Liver (tissue), 9 donors: ENCODE results near the gene MAP3K13. TPM values are rescaled to one million over a fixed set of nuclear protein-coding genes. Genes with fewer than 3 reads are reported as not detected.

Experiments used
- DNase-seq: peaks from one replicate; pipeline ENCODE4 v3.0.0-alpha.2; 2017; ENCODE audit warnings: low spot score
- H3K27ac ChIP-seq, 2 donors: one replicate each; pipeline ENCODE4 v1.7.0; 2013; ENCODE audit warnings: inconsistent platforms in 2 of 2, low read length in 2 of 2, control low read depth in 1 of 2, low read depth in 1 of 2, mild to moderate bottlenecking in 1 of 2
- H3K27me3 ChIP-seq, 4 donors: one replicate each; pipeline versions ENCODE4 v1.6.1 to v1.7.0; 2013; ENCODE audit warnings: low read length in 3 of 4, inconsistent platforms in 1 of 4, mild to moderate bottlenecking in 1 of 4, moderate library complexity in 1 of 4; ENCODE audit not compliant: control insufficient read depth in 4 of 4, insufficient read depth in 4 of 4
- H3K36me3 ChIP-seq, 4 donors: one replicate each; pipeline versions ENCODE4 v1.6.1 to v1.7.0; 2013; ENCODE audit warnings: low read length in 3 of 4, mild to moderate bottlenecking in 3 of 4, low read depth in 1 of 4, moderate library complexity in 1 of 4; ENCODE audit not compliant: control insufficient read depth in 4 of 4, insufficient read depth in 3 of 4
- H3K4me1 ChIP-seq, 4 donors: one replicate each; pipeline versions ENCODE4 v1.6.1 to v1.7.0; 2013; ENCODE audit warnings: low read length in 3 of 4, mild to moderate bottlenecking in 3 of 4, moderate library complexity in 1 of 4; ENCODE audit not compliant: control insufficient read depth in 4 of 4, insufficient read depth in 4 of 4
- H3K4me3 ChIP-seq, 3 donors: one replicate each; pipeline versions ENCODE4 v1.6.1 to v1.7.0; 2013; ENCODE audit warnings: low read length in 3 of 3, control low read depth in 1 of 3, low read depth in 1 of 3, mild to moderate bottlenecking in 1 of 3
- H3K9ac ChIP-seq, 2 donors: one replicate each; pipeline ENCODE4 v1.7.0; 2013; ENCODE audit warnings: low read length in 2 of 2, mild to moderate bottlenecking in 2 of 2, moderate library complexity in 2 of 2, control low read depth in 1 of 2, low read depth in 1 of 2
- H3K9me3 ChIP-seq, 4 donors: one replicate each; pipeline versions ENCODE4 v1.6.1 to v1.7.0; 2013; ENCODE audit warnings: low read length in 3 of 4; ENCODE audit not compliant: control insufficient read depth in 4 of 4
- CTCF ChIP-seq: fragments of 150-350 bp; IDR thresholded peaks from 2 replicates; pipeline ENCODE4 v1.5.1; 2017; ENCODE audit warnings: improper control_type of control experiment, low read depth, low read length; ENCODE audit not compliant: missing input control
- EGR1 ChIP-seq, 2 donors: IDR thresholded peaks; 2 replicates each; pipeline ENCODE4 v1.6.1; 2016 to 2018; ENCODE audit warnings: antibody characterized with exemption in 2 of 2, low read depth in 2 of 2
- FOXA1 ChIP-seq: IDR thresholded peaks from 2 replicates; pipeline ENCODE4 v1.6.1; 2016; ENCODE audit warnings: antibody characterized with exemption
- FOXA2 ChIP-seq: IDR thresholded peaks from 2 replicates; pipeline ENCODE4 v1.6.1; 2016; ENCODE audit warnings: antibody characterized with exemption
- GABPA ChIP-seq, 2 donors: IDR thresholded peaks in 1 of 2; conservative IDR thresholded peaks in 1 of 2; 2 replicates each; pipeline ENCODE4 v1.6.1; 2016; ENCODE audit warnings: antibody characterized with exemption in 2 of 2, mild to moderate bottlenecking in 1 of 2, moderate library complexity in 1 of 2
- HNF4A ChIP-seq, 2 donors: conservative IDR thresholded peaks; 2 replicates each; pipeline ENCODE4 v1.6.1; 2016; ENCODE audit warnings: antibody characterized with exemption in 2 of 2, mild to moderate bottlenecking in 2 of 2
- HNF4G ChIP-seq: IDR thresholded peaks from 2 replicates; pipeline ENCODE4 v1.6.1; 2016; ENCODE audit warnings: antibody characterized with exemption
- JUND ChIP-seq, 2 donors: IDR thresholded peaks; 2 replicates each; pipeline ENCODE4 v1.6.1; 2016; ENCODE audit warnings: antibody characterized with exemption in 2 of 2
- NR2F2 ChIP-seq: IDR thresholded peaks from 2 replicates; pipeline ENCODE4 v1.6.1; 2016; ENCODE audit warnings: antibody characterized with exemption
- RAD21 ChIP-seq, 2 donors: IDR thresholded peaks; 2 replicates each; pipeline ENCODE4 v1.6.1; 2016; ENCODE audit warnings: antibody characterized with exemption in 2 of 2, mild to moderate bottlenecking in 2 of 2
- RXRA ChIP-seq, 2 donors: IDR thresholded peaks; 2 replicates each; pipeline ENCODE4 v1.6.1; 2017 to 2018; ENCODE audit warnings: antibody characterized with exemption in 2 of 2, mild to moderate bottlenecking in 1 of 2
- SP1 ChIP-seq: IDR thresholded peaks from 2 replicates; pipeline ENCODE4 v1.6.1; 2018; ENCODE audit warnings: antibody characterized with exemption, mild to moderate bottlenecking
- TAF1 ChIP-seq: conservative IDR thresholded peaks from 2 replicates; pipeline ENCODE4 v1.6.1; 2016; ENCODE audit warnings: antibody characterized with exemption, mild to moderate bottlenecking
- YY1 ChIP-seq: IDR thresholded peaks from 2 replicates; pipeline ENCODE4 v1.6.1; 2016; ENCODE audit warnings: antibody characterized with exemption, mild to moderate bottlenecking
- ZBTB33 ChIP-seq: IDR thresholded peaks from 2 replicates; pipeline ENCODE4 v1.6.1; 2016; ENCODE audit warnings: antibody characterized with exemption
- WGBS: extraction: QIAGEN DNeasy Blood & Tissue Kit; methylation state at CpG from one replicate; pipeline ENCODE4 v1.1.7; 2013; 5-methylcytosine and 5-hydroxymethylcytosine counted together
- polyA plus RNA-seq, 2 donors: library from polyadenylated mRNA; stranded (reverse) in 1 of 2; unstranded in 1 of 2; fragments of 200-250 nt in 1 of 2; fragments of >200 nt in 1 of 2; fragmentation: Nextera tagmentation in 1 of 2; extraction: Ambion mirVana in 1 of 2; gene quantifications; one replicate each; pipeline versions ENCODE4 v1.2.1 to v1.2.3, GENCODE V29; 2013 to 2015
- total RNA-seq, 2 donors: library from RNA; depleted of rRNA; stranded (reverse); fragments of >200 nt; gene quantifications; one replicate each; pipeline ENCODE4 v1.2.3, GENCODE V29; 2014
- TF ChIP-seq, protein P1 (sequence below): IDR thresholded peaks from 2 replicates; pipeline ENCODE4 v1.6.1; 2016; ENCODE audit warnings: antibody characterized with exemption, mild to moderate bottlenecking
- TF ChIP-seq, protein P2 (sequence below): IDR thresholded peaks from 2 replicates; pipeline ENCODE4 v1.6.1; 2016; ENCODE audit warnings: antibody characterized with exemption
- TF ChIP-seq, protein P3 (sequence below): IDR thresholded peaks from 2 replicates; pipeline ENCODE4 v1.6.1; 2016; ENCODE audit warnings: antibody characterized with exemption
- donor health status: healthy.
- donor health status: healthy.
- donor health status: healthy.
- donor health status: healthy.
- donor health status: healthy.

Gene MAP3K13
- total and polyA plus RNA-seq, 4 donors = 11.3 to 38.1 (median 26.5) TPM

DNA sequence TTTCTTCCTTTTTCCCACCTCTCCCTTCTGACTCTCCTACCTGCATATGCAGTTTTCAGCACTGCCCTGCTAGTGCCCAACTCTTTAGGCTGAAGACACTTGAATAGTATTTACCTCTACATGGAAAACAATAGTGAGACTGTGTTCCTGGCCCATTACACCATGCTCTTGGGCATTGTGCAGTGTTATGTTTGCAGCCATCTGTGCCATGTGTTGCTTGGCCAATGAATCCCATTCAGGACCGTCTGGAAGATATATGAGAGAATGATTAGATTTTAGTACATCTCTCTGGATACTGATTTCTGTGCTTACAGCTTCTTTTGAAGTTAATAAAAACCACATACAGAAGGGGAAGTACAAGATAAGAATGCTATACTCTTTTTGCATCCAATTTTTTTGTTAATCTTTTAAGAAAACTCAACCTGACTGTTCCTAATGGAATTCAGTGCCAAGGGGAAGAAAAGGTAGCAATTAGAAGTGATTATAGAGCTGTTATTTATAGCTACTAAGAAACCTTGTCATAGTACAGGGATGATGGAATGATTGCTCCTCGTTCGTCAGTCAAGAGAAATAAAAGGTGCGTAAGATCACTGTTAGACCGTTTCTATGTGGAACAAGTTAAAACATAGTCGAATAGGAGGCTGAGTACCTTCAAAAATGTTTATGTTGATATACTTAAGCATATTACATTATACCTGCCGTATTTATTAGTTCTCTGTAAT is 77.0 kb downstream of the MAP3K13 start:
- no peak for DNase-seq
- H3K27ac ChIP-seq = no peak overlapping the region
- H3K9ac ChIP-seq = no peak overlapping the region
- H3K36me3 ChIP-seq = peaks cover 0 to 41% (median 21%) of the 10 kb centered on the region in 4 donors
- TF ChIP-seq, protein P1, sequence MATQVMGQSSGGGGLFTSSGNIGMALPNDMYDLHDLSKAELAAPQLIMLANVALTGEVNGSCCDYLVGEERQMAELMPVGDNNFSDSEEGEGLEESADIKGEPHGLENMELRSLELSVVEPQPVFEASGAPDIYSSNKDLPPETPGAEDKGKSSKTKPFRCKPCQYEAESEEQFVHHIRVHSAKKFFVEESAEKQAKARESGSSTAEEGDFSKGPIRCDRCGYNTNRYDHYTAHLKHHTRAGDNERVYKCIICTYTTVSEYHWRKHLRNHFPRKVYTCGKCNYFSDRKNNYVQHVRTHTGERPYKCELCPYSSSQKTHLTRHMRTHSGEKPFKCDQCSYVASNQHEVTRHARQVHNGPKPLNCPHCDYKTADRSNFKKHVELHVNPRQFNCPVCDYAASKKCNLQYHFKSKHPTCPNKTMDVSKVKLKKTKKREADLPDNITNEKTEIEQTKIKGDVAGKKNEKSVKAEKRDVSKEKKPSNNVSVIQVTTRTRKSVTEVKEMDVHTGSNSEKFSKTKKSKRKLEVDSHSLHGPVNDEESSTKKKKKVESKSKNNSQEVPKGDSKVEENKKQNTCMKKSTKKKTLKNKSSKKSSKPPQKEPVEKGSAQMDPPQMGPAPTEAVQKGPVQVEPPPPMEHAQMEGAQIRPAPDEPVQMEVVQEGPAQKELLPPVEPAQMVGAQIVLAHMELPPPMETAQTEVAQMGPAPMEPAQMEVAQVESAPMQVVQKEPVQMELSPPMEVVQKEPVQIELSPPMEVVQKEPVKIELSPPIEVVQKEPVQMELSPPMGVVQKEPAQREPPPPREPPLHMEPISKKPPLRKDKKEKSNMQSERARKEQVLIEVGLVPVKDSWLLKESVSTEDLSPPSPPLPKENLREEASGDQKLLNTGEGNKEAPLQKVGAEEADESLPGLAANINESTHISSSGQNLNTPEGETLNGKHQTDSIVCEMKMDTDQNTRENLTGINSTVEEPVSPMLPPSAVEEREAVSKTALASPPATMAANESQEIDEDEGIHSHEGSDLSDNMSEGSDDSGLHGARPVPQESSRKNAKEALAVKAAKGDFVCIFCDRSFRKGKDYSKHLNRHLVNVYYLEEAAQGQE = no peak
- TF ChIP-seq CTCF = no peak
- TF ChIP-seq, protein P2, sequence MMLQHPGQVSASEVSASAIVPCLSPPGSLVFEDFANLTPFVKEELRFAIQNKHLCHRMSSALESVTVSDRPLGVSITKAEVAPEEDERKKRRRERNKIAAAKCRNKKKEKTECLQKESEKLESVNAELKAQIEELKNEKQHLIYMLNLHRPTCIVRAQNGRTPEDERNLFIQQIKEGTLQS = no peak
- TF ChIP-seq TAF1 = no peak
- no peak for TF ChIP-seq RAD21 (IDR thresholded peaks at IDR 0.05)
- TF ChIP-seq GABPA (IDR thresholded peaks at IDR 0.05 in 1 of 2, conservative IDR thresholded peaks at IDR 0.05 in 1 of 2) = no peak
- no peak for TF ChIP-seq HNF4G
- no peak for TF ChIP-seq NR2F2
- TF ChIP-seq, protein P3, sequence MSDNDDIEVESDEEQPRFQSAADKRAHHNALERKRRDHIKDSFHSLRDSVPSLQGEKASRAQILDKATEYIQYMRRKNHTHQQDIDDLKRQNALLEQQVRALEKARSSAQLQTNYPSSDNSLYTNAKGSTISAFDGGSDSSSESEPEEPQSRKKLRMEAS = no peak
- TF ChIP-seq ZBTB33 = no peak
- no peak for TF ChIP-seq YY1
- no peak for TF ChIP-seq HNF4A (conservative IDR thresholded peaks at IDR 0.05)
- TF ChIP-seq FOXA1 = no peak
- no peak for TF ChIP-seq RXRA (IDR thresholded peaks at IDR 0.05)
- TF ChIP-seq JUND (IDR thresholded peaks at IDR 0.05) = no peak
- no peak for TF ChIP-seq EGR1 (IDR thresholded peaks at IDR 0.05; ENCODE audit: low read depth in 2 of 2)
- TF ChIP-seq SP1 = no peak
- no peak for TF ChIP-seq FOXA2
- 94% methylated on average over 7 of the region's 7 CpGs for WGBS
- no peaks in the 10 kb centered on the region for H3K4me1 ChIP-seq
- H3K9me3 ChIP-seq = no peaks in the 10 kb centered on the region
- H3K27me3 ChIP-seq = no peaks in the 10 kb centered on the region
- no peak overlapping the region for H3K4me3 ChIP-seq
